ENCODE data around the gene NAV1.

Gene NAV1

GRCh38 chr1:201525193-201525778, 13.6 kb upstream of the NAV1 start:
- DNase-seq: no peak

DNA sequence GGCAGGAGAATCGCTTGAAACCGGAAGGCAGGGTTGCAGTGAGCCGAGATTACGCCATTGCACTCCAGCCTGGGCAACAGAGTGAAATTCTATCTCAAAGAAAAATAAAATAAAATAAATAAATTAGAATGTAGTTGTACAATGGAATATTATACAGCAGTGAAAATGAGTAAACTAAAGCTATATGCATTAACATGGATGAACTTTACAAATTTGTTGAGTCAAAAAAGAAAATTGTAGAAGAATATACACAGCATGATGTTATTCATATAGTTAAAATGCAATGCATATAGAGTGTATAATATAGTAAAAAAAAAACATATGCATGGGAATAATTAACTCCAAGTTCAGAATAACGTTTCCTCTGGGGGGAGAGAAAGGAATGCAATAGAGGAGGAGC, 11.0 kb upstream of the NAV1 start:
- DNase-seq: no peak

GRCh38 chr1:201528631-201529252, 10.2 kb upstream of the NAV1 start:
- DNase-seq: no peak

DNA sequence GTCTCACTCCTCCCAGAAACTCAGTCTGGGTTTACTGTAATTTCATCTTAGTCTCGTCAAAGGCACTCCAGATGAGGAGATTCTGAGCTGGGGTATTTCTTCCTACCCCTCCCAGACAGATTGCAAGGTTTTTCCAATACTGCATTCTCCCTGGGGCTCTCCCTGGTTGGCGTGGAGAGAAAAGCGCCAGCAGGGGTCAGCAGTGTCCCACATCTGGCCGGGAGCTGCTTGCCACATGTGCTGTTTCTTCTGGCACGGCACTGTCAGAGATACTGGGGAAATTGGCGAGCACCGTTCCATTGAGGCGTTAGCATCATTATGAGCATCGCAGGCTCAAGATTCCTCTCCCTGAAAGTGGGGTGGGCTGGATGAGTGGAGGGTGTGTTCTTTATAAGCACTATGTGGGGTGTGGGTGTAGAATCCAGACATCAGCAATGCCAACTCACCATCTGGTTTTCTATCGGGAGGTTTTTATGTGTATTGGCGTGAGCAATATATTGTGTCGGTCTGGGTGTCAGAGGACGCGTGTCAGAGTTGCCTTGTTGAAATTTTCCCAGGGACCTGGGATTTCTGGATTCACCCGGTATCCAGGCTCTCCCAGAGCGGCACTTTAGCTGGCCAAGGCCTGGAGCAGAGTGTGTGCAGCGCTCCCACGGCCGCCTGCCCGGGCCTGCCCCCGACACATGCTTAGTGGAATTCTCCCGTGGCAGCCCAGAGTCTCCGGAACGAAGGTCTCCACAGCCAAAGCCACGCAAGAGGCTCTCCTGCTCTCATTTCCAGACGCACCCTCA, 8.0 kb upstream of the NAV1 start:
- DNase-seq: peak; percentile 24

DNA sequence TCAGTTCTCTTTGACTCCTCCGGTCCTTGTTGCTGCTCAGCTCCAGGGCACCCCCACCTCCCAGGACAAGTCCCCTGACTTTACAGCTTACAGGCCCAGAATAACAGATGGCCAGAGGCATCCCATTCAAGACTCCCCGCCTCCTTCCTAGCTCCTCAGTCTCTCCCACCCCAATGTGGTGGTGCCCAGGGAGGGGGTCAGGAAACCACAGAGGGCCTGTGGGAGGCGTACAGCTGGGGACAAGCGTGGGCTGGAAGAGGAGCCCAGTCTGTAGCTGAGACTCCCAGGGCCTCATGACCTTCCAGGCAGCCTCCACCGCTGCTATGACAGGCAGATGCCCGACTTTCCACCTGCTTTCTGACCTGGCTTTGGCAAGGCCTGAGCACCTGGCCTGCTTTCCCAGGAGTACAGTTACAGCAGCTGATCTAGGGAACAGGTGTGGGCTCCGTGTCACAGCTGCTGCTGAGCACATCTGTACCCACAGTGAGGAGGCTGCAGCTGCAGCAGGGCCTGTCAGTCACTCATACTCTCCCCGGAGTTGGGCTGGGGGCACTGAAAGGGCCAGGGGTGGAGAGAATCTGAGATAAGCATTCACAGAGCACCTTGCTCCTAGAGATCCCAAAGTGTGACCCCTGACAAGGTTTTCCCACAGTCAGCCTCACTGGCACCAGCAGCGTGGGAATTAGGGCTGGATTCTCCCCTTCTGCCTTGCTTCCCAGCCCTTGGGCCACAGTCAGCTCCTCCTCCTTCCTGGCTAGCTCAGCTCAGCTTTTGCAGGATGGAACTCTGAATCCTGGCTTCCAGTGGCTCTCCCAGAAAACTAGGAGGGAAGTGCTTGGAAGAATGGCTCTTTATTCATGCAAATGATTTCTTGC, 7.1 kb upstream of the NAV1 start:
- no peak for DNase-seq

- DNase-seq: no peak
These were observed 5.1 kb upstream of the NAV1 start for GRCh38 chr1:201533836-201534235.

GRCh38 chr1:201535046-201535918, 3.6 kb upstream of the NAV1 start:
- DNase-seq: no peak

- DNase-seq: no peak
These were observed 3.0 kb upstream of the NAV1 start for GRCh38 chr1:201535919-201536245.

DNA sequence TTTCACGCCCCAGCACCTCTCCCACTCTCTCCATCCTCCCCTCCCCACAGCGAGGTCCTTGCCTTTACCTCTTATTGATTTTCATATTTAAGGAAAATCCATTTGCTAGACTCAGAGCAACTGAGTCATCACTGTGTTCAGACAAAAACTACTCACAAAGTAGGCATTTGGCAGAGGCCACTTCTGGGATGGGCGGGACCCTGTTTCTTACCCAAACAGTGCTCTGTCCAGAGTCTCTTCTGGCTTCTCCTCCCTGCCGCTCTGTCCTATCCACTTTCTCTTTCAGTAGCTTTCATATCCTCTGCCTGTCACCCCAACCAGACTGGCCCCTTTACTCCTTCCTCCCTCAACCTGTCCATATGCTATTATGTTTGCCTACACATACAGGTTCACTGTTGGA, 2.4 kb upstream of the NAV1 start:
- no peak for DNase-seq

DNA sequence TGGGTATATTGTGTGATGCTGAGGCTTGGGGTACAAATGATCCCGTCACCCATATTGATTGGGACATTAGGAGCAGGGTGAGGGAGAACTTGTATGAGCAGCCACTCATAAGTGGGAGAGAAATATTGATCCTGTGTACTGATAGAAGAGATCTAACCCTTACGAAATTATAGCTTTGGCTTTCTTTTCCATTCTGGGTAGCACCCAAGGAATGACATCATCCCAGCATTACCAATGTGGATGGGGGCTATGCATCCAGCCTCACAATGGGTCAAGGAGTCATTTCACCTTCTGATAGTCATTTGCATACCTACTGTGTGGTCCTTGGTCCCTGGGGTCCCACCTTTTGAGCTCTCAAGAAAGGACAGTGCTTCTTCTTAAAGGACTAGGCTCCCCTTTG, 1.9 kb upstream of the NAV1 start:
- DNase-seq: no peak

- DNase-seq: no peak
These were observed 1.5 kb upstream of the NAV1 start for GRCh38 chr1:201537467-201537866.

GRCh38 chr1:201537891-201538611, 876 bp upstream of the NAV1 start:
- DNase-seq: no peak

DNA sequence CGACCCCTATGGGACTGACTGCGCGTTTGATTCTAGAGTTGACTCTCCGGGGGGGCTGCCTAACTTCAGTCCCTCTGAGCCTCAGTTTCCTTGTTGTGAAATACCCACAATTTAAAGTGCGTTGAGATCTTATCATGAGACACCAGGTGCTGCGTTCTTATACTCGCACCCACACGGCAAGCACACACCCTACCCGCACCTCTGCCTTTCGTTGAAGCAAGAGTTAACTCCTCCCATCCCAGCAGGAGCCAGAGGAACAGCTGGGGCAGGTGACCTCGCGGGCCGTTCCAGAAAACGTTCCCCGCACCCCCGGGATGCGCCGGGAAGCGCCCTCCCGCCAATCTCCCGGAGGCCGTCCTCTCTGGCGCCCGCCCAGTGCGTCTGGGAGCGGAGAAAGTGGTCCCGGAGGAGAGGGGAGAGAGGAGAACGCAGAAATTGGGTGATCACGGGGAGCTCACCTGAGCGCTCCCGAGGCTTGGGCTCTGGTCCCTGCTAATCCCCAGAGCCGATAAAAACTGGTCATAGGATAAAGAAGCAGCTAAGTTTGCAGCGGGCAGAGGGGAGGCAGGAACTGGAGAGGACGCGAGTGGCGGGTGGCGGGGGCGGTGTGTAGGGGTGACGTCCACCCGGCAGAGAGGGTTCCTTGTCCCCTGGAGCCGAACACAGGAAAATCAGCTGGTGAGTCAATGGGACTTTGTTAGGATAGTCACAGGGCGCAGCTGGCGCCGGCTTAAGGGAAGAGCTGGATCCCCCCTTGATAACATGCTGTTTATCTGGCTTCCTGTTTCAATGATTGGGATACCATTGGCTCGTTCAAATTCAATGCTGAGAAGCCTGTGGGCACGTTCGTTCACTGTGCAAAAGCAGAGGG, 869 bp downstream of the NAV1 start:
- no peak for DNase-seq

- no peak for DNase-seq
These were observed 2.2 kb downstream of the NAV1 start for GRCh38 chr1:201540846-201541735.

- no peak for DNase-seq
These were observed 3.5 kb downstream of the NAV1 start for GRCh38 chr1:201542309-201543035.

DNA sequence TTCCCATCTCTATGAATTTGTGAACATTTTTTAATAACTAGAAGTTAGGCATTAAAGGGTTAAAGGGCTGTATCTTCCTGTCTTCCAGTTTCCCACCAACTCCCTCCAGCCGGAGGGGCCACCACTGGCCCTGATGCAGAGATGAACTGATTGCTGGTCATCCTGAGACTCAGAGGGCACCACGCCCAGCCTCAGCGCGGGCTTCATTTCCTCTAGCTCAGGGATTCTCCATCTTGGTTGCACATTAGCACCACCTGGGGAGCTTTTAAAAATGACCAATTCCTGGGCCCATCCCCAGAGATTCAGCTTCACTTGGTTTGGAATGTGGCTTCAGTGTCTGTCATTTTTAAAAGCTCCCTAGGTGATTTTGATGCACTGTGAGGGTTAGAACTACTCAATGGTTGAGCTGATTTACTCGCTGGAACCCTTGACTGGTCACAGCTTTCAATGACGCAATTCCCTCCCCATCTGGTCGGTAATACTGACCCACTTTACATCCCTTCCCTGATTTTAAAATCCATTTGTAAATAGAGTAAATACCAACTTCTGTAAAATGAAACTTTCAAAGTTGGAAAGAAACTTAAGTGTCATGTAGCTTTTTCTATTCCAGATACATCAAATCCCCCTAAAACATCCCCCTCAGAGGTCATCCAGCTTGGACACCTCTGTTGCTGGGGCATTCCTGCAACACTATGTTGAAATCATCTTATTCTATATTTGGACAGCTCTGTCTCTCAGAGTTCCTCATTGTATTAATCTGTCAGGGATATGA, 5.1 kb downstream of the NAV1 start:
- DNase-seq: no peak

DNA sequence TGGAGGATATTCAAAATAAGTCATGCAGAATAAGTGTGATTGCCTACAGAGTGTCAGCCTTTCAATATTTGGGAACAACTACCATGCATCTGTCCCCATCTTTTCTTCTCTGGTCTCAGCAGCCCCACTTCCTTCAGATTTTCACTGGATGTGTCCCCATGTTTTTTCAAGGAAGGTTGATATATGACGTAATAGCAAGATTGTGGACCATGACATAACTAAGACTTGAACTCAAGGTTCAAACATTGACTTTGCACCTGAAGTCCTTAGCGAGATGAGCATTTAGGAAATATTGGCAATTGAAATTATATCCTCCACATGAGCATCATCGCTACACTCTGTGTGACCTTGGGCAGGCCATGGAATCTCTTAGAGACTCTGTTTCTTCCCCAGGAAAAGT, 5.8 kb downstream of the NAV1 start:
- DNase-seq: no peak

- no peak for DNase-seq
These were observed 7.0 kb downstream of the NAV1 start for GRCh38 chr1:201545851-201546492.

Data from activated CD8-positive, alpha-beta memory T cell treated with anti-CD3 and anti-CD28 coated beads, Interleukin-2, amount 50 U/mL, for 4 hours (primary cell).